Mesenchymal stem cell (in vitro differentiated cells and primary cell): Measurements from ENCODE around the gene FCGBP.

Experiments used
- DNase-seq: peaks from one replicate; pipeline ENCODE4 v3.0.0-alpha.2; 2013
- H2AFZ ChIP-seq: one replicate; pipeline ENCODE4 v1.6.1; 2013; ENCODE audit warnings: low read depth, mild to moderate bottlenecking, control low read depth, inconsistent platforms, low read length, moderate library complexity
- H2AK5ac ChIP-seq: 2 replicates; pipeline ENCODE4 v1.6.1; 2013; ENCODE audit warnings: low read length, moderate library complexity, mild to moderate bottlenecking, inconsistent platforms; ENCODE audit not compliant: severe bottlenecking
- H2BK120ac ChIP-seq: one replicate; pipeline ENCODE4 v1.6.1; 2013; ENCODE audit warnings: low read depth, mild to moderate bottlenecking, inconsistent platforms, low read length, moderate library complexity
- H2BK12ac ChIP-seq, 2 experiments: one replicate each; pipeline ENCODE4 v1.6.1; 2013; ENCODE audit warnings: inconsistent platforms in 2 of 2, low read length in 2 of 2, mild to moderate bottlenecking in 2 of 2, moderate library complexity in 2 of 2, control low read depth in 1 of 2
- H2BK15ac ChIP-seq: one replicate; pipeline ENCODE4 v1.6.1; 2013; ENCODE audit warnings: mild to moderate bottlenecking, low read depth, inconsistent platforms; ENCODE audit not compliant: poor library complexity, severe bottlenecking
- H2BK5ac ChIP-seq: 2 replicates; pipeline ENCODE4 v1.6.1; 2013; ENCODE audit warnings: low read depth, mild to moderate bottlenecking, low read length, control low read depth, inconsistent platforms; ENCODE audit not compliant: poor library complexity, severe bottlenecking
- H3K14ac ChIP-seq, 2 experiments: one replicate each; pipeline ENCODE4 v1.6.1; 2013; ENCODE audit warnings: inconsistent platforms in 2 of 2, low read length in 2 of 2, control low read depth in 1 of 2, mild to moderate bottlenecking in 1 of 2, moderate library complexity in 1 of 2
- H3K18ac ChIP-seq, 2 experiments: one replicate each; pipeline ENCODE4 v1.6.1; 2013; ENCODE audit warnings: inconsistent platforms in 2 of 2, low read length in 2 of 2, control low read depth in 1 of 2, low read depth in 1 of 2, mild to moderate bottlenecking in 1 of 2
- H3K23ac ChIP-seq, 2 experiments: one replicate each; pipeline ENCODE4 v1.6.1; 2013; ENCODE audit warnings: inconsistent platforms in 2 of 2, low read length in 2 of 2, mild to moderate bottlenecking in 2 of 2, moderate library complexity in 2 of 2, control low read depth in 1 of 2
- H3K27ac ChIP-seq: 2 replicates; pipeline ENCODE4 v1.5.1; 2013; ENCODE audit warnings: mild to moderate bottlenecking, moderate library complexity, low read length, control low read depth, inconsistent platforms; ENCODE audit not compliant: poor library complexity, severe bottlenecking
- H3K27me3 ChIP-seq, 2 experiments: 2 replicates each; pipeline versions ENCODE4 v1.6.1 to v1.7.0; 2013; ENCODE audit warnings: low read length in 2 of 2, mild to moderate bottlenecking in 2 of 2, moderate library complexity in 2 of 2, control low read depth in 1 of 2, inconsistent platforms in 1 of 2; ENCODE audit not compliant: control insufficient read depth in 1 of 2, insufficient read depth in 1 of 2
- H3K36me3 ChIP-seq, 2 experiments: 2 replicates each; pipeline versions ENCODE4 v1.6.1 to v1.7.0; 2013; ENCODE audit warnings: low read length in 2 of 2, control low read depth in 1 of 2, inconsistent platforms in 1 of 2, low read depth in 1 of 2, mild to moderate bottlenecking in 1 of 2; ENCODE audit not compliant: insufficient read depth in 2 of 2, control insufficient read depth in 1 of 2
- H3K4ac ChIP-seq, 2 experiments: one replicate each; pipeline ENCODE4 v1.6.1; 2013; ENCODE audit warnings: inconsistent platforms in 2 of 2, low read length in 2 of 2, mild to moderate bottlenecking in 2 of 2, moderate library complexity in 2 of 2, control low read depth in 1 of 2, low read depth in 1 of 2
- H3K4me1 ChIP-seq: 2 replicates; pipeline ENCODE4 v1.6.1; 2013; ENCODE audit warnings: low read depth, low read length, control low read depth; ENCODE audit not compliant: control insufficient read depth, insufficient read depth
- H3K4me2 ChIP-seq: 2 replicates; pipeline ENCODE4 v1.6.1; 2013; ENCODE audit warnings: low read length, mild to moderate bottlenecking, inconsistent platforms; ENCODE audit not compliant: poor library complexity, severe bottlenecking
- H3K4me3 ChIP-seq, 2 experiments: 2 replicates each; pipeline versions ENCODE4 v1.5.1 to v1.7.0; 2013; ENCODE audit warnings: low read length in 2 of 2, mild to moderate bottlenecking in 2 of 2, control low read depth in 1 of 2, low read depth in 1 of 2; ENCODE audit not compliant: insufficient read depth in 1 of 2
- H3K79me1 ChIP-seq: replicated peaks from 2 replicates; pipeline ENCODE4 v1.6.1; 2013; ENCODE audit warnings: mild to moderate bottlenecking, control low read depth, low read length, inconsistent platforms; ENCODE audit not compliant: poor library complexity, severe bottlenecking
- H3K9ac ChIP-seq: 2 replicates; pipeline ENCODE4 v1.7.0; 2013; ENCODE audit warnings: mild to moderate bottlenecking, low read length, moderate library complexity
- H3K9me3 ChIP-seq: 2 replicates; pipeline ENCODE4 v1.7.0; 2013; ENCODE audit warnings: mild to moderate bottlenecking, low read length; ENCODE audit not compliant: control insufficient read depth
- H4K8ac ChIP-seq: one replicate; pipeline ENCODE4 v1.6.1; 2013; ENCODE audit warnings: inconsistent platforms, mild to moderate bottlenecking, low read length, moderate library complexity
- H4K91ac ChIP-seq: one replicate; pipeline ENCODE4 v1.6.1; 2013; ENCODE audit warnings: mild to moderate bottlenecking, low read length, inconsistent platforms
- WGBS: methylation state at CpG from one replicate; pipeline ENCODE4 v1.1.7; 2013; ENCODE audit warnings: mixed read lengths; 5-methylcytosine and 5-hydroxymethylcytosine counted together

FCGBP gene

GRCh38 chr19:39969681-39970424 lies 35.4 kb upstream of the FCGBP start:
- Histone ChIP-seq H2BK12ac (peak overlapping the region in 1 of 2 experiments; percentile 12), H3K4me2 (peak overlapping the region; percentile 75), H3K9ac (peak overlapping the region; percentile 100), H2BK120ac (peak overlapping the region; percentile 39), H3K79me1 (peaks cover 13% of the 10 kb centered on the region), H3K18ac (peak overlapping the region in 1 of 2 experiments; percentile 85), H3K9me3 (no peaks in the 10 kb centered on the region), H2BK15ac (peak overlapping the region; percentile 74), H3K4me1 (peaks cover 11% of the 10 kb centered on the region), H2AK5ac (no peak overlapping the region), H3K36me3 (peaks cover 23 to 29% of the 10 kb centered on the region in 2 experiments), H3K14ac (peak overlapping the region in 1 of 2 experiments; percentile 46), H4K8ac (peak overlapping the region; percentile 85), H3K23ac (no peak overlapping the region), H3K4me3 (peak overlapping the region; percentile 65 to 94), H4K91ac (peak overlapping the region; percentile 47), H3K27ac (peak overlapping the region; percentile 29), H3K27me3 (no peaks in the 10 kb centered on the region), H3K4ac (peak overlapping the region in 1 of 2 experiments; percentile 57), H2BK5ac (peak overlapping the region; percentile 25), H2AFZ (peak overlapping the region; percentile 68)
- DNase-seq: no peak
- 90% methylated on average over 10 of the region's 13 CpGs for WGBS

- no peak overlapping the region for H3K14ac ChIP-seq
- H3K4me3 ChIP-seq: no peak overlapping the region
- H3K27me3 ChIP-seq: no peaks in the 10 kb centered on the region
- H4K8ac ChIP-seq: no peak overlapping the region
- H2BK12ac ChIP-seq: no peak overlapping the region
- peaks cover 7% of the 10 kb centered on the region for H3K79me1 ChIP-seq
- no peak overlapping the region for H3K9ac ChIP-seq
- no peak overlapping the region for H4K91ac ChIP-seq
- peak overlapping the region; percentile 74 for H2BK15ac ChIP-seq
- peak overlapping the region; percentile 29 for H3K27ac ChIP-seq
- peaks cover 11% of the 10 kb centered on the region for H3K4me1 ChIP-seq
- peak; percentile 20 for DNase-seq
- no peak overlapping the region for H3K18ac ChIP-seq
- H2AK5ac ChIP-seq: no peak overlapping the region
- no peak overlapping the region for H3K4me2 ChIP-seq
- no peak overlapping the region for H3K23ac ChIP-seq
- no peak overlapping the region for H2BK120ac ChIP-seq
- no peak overlapping the region for H2AFZ ChIP-seq
- no peak overlapping the region for H2BK5ac ChIP-seq
- no peaks in the 10 kb centered on the region for H3K9me3 ChIP-seq
- no peak overlapping the region for H3K4ac ChIP-seq
- WGBS: 86% methylated on average over 4 of the region's 6 CpGs
- H3K36me3 ChIP-seq: peaks cover 17 to 24% of the 10 kb centered on the region in 2 experiments
Measured at GRCh38 chr19:39969266-39969665, 34.8 kb upstream of the FCGBP start.

DNA sequence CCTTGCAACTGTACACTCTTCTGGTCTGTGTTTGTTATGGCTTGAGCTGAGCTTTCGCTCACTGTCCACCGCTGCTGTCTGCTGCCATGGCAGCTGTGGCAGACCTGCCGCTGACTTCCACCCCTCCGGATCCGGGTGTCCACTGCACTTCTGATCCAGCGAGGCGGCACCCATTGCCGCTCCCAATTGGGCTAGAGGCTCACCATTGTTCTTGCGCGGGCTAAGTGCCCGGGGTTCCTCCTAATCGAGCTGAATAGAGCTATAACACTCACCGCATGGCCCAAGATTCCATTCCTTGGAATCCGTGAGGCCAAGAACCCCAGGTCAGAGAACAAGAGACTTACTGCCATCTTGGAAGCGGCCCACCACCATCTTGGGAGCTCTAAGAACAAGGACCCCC lies 34.4 kb upstream of the FCGBP start:
- H2BK120ac ChIP-seq: no peak overlapping the region
- peaks cover 12 to 19% of the 10 kb centered on the region in 2 experiments for H3K36me3 ChIP-seq
- no peak overlapping the region for H2BK12ac ChIP-seq
- no peak overlapping the region for H2BK5ac ChIP-seq
- H2AK5ac ChIP-seq: no peak overlapping the region
- H3K27me3 ChIP-seq: no peaks in the 10 kb centered on the region
- WGBS: 98% methylated on average over 14 of the region's 15 CpGs
- no peak overlapping the region for H2BK15ac ChIP-seq
- H3K27ac ChIP-seq: no peak overlapping the region
- H3K4me2 ChIP-seq: no peak overlapping the region
- H2AFZ ChIP-seq: no peak overlapping the region
- H3K18ac ChIP-seq: no peak overlapping the region
- no peak overlapping the region for H3K23ac ChIP-seq
- H3K9me3 ChIP-seq: no peaks in the 10 kb centered on the region
- no peak overlapping the region for H3K4ac ChIP-seq
- no peak overlapping the region for H4K91ac ChIP-seq
- H3K14ac ChIP-seq: no peak overlapping the region
- no peak overlapping the region for H3K4me3 ChIP-seq
- H3K9ac ChIP-seq: no peak overlapping the region
- peaks cover 3% of the 10 kb centered on the region for H3K79me1 ChIP-seq
- DNase-seq: no peak
- peaks cover 10% of the 10 kb centered on the region for H3K4me1 ChIP-seq
- peak overlapping the region; percentile 30 for H4K8ac ChIP-seq

DNA sequence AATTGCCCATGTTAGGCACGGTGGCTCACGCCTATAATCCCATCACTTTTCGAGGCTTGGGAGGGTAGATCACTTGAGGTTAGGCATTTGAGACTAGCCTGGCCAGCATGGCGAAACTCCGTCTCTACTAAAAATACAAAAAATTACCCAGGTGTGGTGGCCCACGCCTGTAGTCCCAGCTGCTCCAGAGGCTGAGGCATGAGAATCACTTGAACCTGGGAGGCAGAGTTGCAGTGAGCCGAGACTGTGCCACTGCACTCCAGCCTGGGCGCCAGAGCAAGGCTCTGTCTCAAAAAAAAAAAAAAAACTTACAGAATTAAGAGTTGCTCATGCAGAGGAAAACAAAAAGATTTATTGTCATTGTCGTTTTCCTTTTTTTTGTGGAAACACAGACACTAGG lies 33.1 kb upstream of the FCGBP start:
- no peak for DNase-seq
- H2BK5ac ChIP-seq: no peak overlapping the region
- no peak overlapping the region for H2BK12ac ChIP-seq
- H3K27me3 ChIP-seq: no peaks in the 10 kb centered on the region
- no peak overlapping the region for H2BK120ac ChIP-seq
- peaks cover 5 to 7% of the 10 kb centered on the region in 2 experiments for H3K36me3 ChIP-seq
- H3K4ac ChIP-seq: no peak overlapping the region
- H3K18ac ChIP-seq: no peak overlapping the region
- H3K9me3 ChIP-seq: no peaks in the 10 kb centered on the region
- H2AK5ac ChIP-seq: no peak overlapping the region
- no peak overlapping the region for H3K14ac ChIP-seq
- no peak overlapping the region for H4K91ac ChIP-seq
- no peak overlapping the region for H3K9ac ChIP-seq
- H3K4me2 ChIP-seq: no peak overlapping the region
- peaks cover 10% of the 10 kb centered on the region for H3K4me1 ChIP-seq
- no peak overlapping the region for H4K8ac ChIP-seq
- H3K79me1 ChIP-seq: no peaks in the 10 kb centered on the region
- no peak overlapping the region for H2BK15ac ChIP-seq
- H2AFZ ChIP-seq: no peak overlapping the region
- WGBS: 91% methylated on average over 9 of the region's 9 CpGs
- H3K27ac ChIP-seq: no peak overlapping the region
- H3K4me3 ChIP-seq: no peak overlapping the region
- no peak overlapping the region for H3K23ac ChIP-seq
